GM12878 (cell line): ENCODE measurements around the gene AIP. TPM values are rescaled to one million over a fixed set of nuclear protein-coding genes. Genes with fewer than 3 reads are reported as not detected.
A peak's percentile ranks its signal among the peaks of the same experiment; 100 is the strongest.

ENCODE experiments used
- ATF2 ChIP-seq: IDR thresholded peaks from 2 replicates; pipeline ENCODE4 v1.6.1; 2012; ENCODE audit warnings: low read length, inconsistent platforms
- ATF3 ChIP-seq: IDR thresholded peaks from 2 replicates; pipeline ENCODE4 v1.6.1; 2011; ENCODE audit warnings: low read depth, mild to moderate bottlenecking, low read length, moderate library complexity, borderline replicate concordance; ENCODE audit errors: extremely low read depth
- BMI1 ChIP-seq: fragments of 450-650 bp; IDR thresholded peaks from 2 replicates; pipeline ENCODE4 v1.6.1; 2016; ENCODE audit warnings: mild to moderate bottlenecking, moderate library complexity, borderline replicate concordance
- CEBPB ChIP-seq, 2 experiments: fragments of 150-350 bp in 1 of 2; IDR thresholded peaks; 2 replicates each; pipeline ENCODE4 v1.6.1; 2012 to 2014; ENCODE audit warnings: low read depth in 2 of 2, low read length in 2 of 2, borderline replicate concordance in 1 of 2, inconsistent platforms in 1 of 2
- CHD2 ChIP-seq: IDR thresholded peaks from 2 replicates; pipeline ENCODE4 v1.6.1; 2011; ENCODE audit warnings: low read depth, low read length, improper control_type of control experiment, borderline replicate concordance
- CHD4 ChIP-seq: fragments of 200-600 bp; sonication (generic); IDR thresholded peaks from 2 replicates; pipeline ENCODE4 v1.6.1; 2016; ENCODE audit warnings: mild to moderate bottlenecking
- EED ChIP-seq: sonication (generic); IDR thresholded peaks from 2 replicates; pipeline ENCODE4 v1.6.1; 2016; ENCODE audit warnings: antibody characterized with exemption, low read depth
- KAT2A ChIP-seq: conservative IDR thresholded peaks from 2 replicates; pipeline ENCODE4 v1.6.1; 2011; ENCODE audit warnings: low read depth, low read length; ENCODE audit not compliant: control insufficient read depth
- MYB ChIP-seq: fragments of 150-350 bp; IDR thresholded peaks from 2 replicates; pipeline ENCODE4 v1.6.1; 2014; ENCODE audit warnings: mild to moderate bottlenecking, low read depth, low read length, borderline replicate concordance
- NR2C1 ChIP-seq: fragments of 450-650 bp; IDR thresholded peaks from 2 replicates; pipeline ENCODE4 v1.6.1; 2017; ENCODE audit warnings: antibody characterized with exemption, mild to moderate bottlenecking, moderate library complexity
- NRF1 ChIP-seq: conservative IDR thresholded peaks from 2 replicates; pipeline ENCODE4 v1.6.1; 2011; ENCODE audit warnings: mild to moderate bottlenecking, low read depth, low read length, improper control_type of control experiment
- PAX5 ChIP-seq: IDR thresholded peaks from 2 replicates; pipeline ENCODE4 v1.6.1; 2011; ENCODE audit warnings: low read depth, low read length, borderline replicate concordance
- POLR2A ChIP-seq: IDR thresholded peaks from 2 replicates; pipeline ENCODE4 v1.6.1; 2011; ENCODE audit warnings: low read depth, mild to moderate bottlenecking, low read length
- POLR2AphosphoS2 ChIP-seq: IDR thresholded peaks from 2 replicates; pipeline ENCODE4 v1.6.1; 2011; ENCODE audit warnings: low read depth, mild to moderate bottlenecking, low read length, improper control_type of control experiment, moderate library complexity
- RB1 ChIP-seq: fragments of 450-650 bp; formaldehyde crosslinking; IDR thresholded peaks from 2 replicates; pipeline ENCODE4 v1.6.1; 2017; ENCODE audit warnings: mild to moderate bottlenecking, borderline replicate concordance
- SMAD1 ChIP-seq: fragments of 450-650 bp; IDR thresholded peaks from 2 replicates; pipeline ENCODE4 v1.6.1; 2018; ENCODE audit warnings: mild to moderate bottlenecking, low read depth; ENCODE audit not compliant: partially characterized antibody
- SMC3 ChIP-seq: IDR thresholded peaks from 2 replicates; pipeline ENCODE4 v1.6.1; 2011; ENCODE audit warnings: low read length, improper control_type of control experiment, borderline replicate concordance
- STAT3 ChIP-seq: IDR thresholded peaks from 2 replicates; pipeline ENCODE4 v1.6.1; 2011; ENCODE audit warnings: low read depth, low read length, improper control_type of control experiment
- polyA plus RNA-seq, 11 experiments: library from polyadenylated mRNA; depleted of rRNA in 4 of 11; unstranded in 6 of 11; stranded (reverse) in 5 of 11; fragments of >200 nt; fragmentation: Nextera tagmentation in 4 of 11; fragmentation: Illumina TruSeq in 1 of 11; extraction: Ambion mirVana in 4 of 11; extraction: Trizol in 1 of 11; gene quantifications; 1 replicate in 1 of 11; 2 replicates in 10 of 11; pipeline versions ENCODE4 v1.2.1 to v1.2.3, GENCODE V29; 2011 to 2016; ENCODE audit warnings: inconsistent platforms in 2 of 11, missing spikeins in 2 of 11, low read depth in 1 of 11
- total RNA-seq, 4 experiments: library from RNA; depleted of rRNA in 3 of 4; stranded (reverse); fragments of >200 nt in 3 of 4; fragmentation: Illumina TruSeq in 1 of 4; extraction: Trizol in 1 of 4; gene quantifications; 2 replicates each; pipeline versions ENCODE4 v1.2.1 to v1.2.3, GENCODE V29; 2013 to 2021
- TF ChIP-seq, protein P1 (sequence below): fragments of 450-650 bp; IDR thresholded peaks from 2 replicates; pipeline ENCODE4 v1.6.1; 2017; ENCODE audit warnings: mild to moderate bottlenecking
- TF ChIP-seq, protein P2 (sequence below): fragments of 150-350 bp; IDR thresholded peaks from 2 replicates; pipeline ENCODE4 v1.6.1; 2014; ENCODE audit warnings: mild to moderate bottlenecking, low read depth, low read length
- TF ChIP-seq, protein P3 (sequence below): IDR thresholded peaks from 2 replicates; pipeline ENCODE4 v1.6.1; 2012; ENCODE audit warnings: low read depth, low read length, improper control_type of control experiment
- TF ChIP-seq, protein P4 (sequence below): IDR thresholded peaks from 2 replicates; pipeline ENCODE4 v1.6.1; 2011; ENCODE audit warnings: borderline replicate concordance, low read depth, mild to moderate bottlenecking, moderate library complexity, low read length; ENCODE audit not compliant: insufficient read depth, poor library complexity, severe bottlenecking

Gene AIP
- total and polyA plus RNA-seq, 10 of the 15 experiments (the other 5 are each of a cell fraction or from before 2014, with no cell fraction given), result 12.6 to 164 (median 104) TPM

DNA sequence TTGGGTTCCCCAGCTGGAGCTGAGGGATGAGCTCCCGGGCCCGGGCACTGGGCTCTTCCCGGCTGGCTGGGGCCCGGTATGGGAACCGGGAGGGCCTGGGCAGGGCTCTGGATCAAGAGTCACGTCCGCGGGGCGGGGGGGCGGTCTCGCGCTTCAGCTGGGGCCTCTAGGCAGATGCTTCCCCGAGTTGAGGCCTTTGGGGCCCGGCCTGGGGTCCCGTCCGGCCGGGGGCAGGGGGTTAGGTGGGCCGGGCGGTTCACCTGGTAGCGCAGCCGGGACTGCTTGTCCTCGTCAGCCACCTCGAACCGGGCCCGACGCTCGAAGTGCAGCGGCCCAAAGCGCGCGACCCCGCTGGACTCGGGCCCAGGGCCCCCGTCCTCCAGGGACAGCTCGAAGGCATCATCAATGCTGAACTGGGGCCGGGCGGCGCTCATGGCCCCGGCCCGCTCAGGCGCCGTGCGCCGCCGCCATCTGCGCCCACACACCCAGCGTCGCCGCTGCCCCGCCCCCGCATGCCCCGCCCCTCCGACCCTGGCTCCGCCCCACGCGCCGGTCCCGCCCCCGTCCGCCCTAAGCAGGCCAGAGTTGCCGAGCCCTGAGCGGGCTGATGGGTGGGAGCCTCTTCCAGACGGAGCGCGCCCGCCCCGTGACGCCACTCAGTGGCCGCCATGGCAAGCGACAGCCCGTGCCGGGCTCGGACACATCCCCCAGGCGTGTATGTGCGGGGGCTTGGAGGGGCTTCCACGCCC, 13.9 kb upstream of the AIP start, which contains the start of gene TMEM134 (continued):
- TF ChIP-seq ATF2 (no peak), NRF1 (peak; percentile 6; the same call in 1 of the 2 replicates), MYB (no peak), POLR2A (peak; percentile 88), CEBPB (IDR thresholded peaks at IDR 0.05; ENCODE audit: borderline replicate concordance in 1 of 2, low read depth in 2 of 2, low read length in 2 of 2) (no peak), EED (0 out of 2 replicates have a peak, but pooled peaks have one; percentile 12), CHD4 (no peak), SMAD1 (no peak), BMI1 (no peak), NR2C1 (no peak), ATF3 (no peak), PAX5 (no peak), RB1 (peak; percentile 45; the same call in 1 of the 2 replicates), CHD2 (peak; percentile 54; the same call in 1 of the 2 replicates), SMC3 (peak; percentile 69; the same call in 1 of the 2 replicates), POLR2AphosphoS2 (peak; percentile 65; the same call in 1 of the 2 replicates), KAT2A (no peak), STAT3 (no peak)
- TF ChIP-seq, protein P1, sequence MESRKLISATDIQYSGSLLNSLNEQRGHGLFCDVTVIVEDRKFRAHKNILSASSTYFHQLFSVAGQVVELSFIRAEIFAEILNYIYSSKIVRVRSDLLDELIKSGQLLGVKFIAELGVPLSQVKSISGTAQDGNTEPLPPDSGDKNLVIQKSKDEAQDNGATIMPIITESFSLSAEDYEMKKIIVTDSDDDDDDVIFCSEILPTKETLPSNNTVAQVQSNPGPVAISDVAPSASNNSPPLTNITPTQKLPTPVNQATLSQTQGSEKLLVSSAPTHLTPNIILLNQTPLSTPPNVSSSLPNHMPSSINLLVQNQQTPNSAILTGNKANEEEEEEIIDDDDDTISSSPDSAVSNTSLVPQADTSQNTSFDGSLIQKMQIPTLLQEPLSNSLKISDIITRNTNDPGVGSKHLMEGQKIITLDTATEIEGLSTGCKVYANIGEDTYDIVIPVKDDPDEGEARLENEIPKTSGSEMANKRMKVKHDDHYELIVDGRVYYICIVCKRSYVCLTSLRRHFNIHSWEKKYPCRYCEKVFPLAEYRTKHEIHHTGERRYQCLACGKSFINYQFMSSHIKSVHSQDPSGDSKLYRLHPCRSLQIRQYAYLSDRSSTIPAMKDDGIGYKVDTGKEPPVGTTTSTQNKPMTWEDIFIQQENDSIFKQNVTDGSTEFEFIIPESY, result no peak
- TF ChIP-seq, protein P2, sequence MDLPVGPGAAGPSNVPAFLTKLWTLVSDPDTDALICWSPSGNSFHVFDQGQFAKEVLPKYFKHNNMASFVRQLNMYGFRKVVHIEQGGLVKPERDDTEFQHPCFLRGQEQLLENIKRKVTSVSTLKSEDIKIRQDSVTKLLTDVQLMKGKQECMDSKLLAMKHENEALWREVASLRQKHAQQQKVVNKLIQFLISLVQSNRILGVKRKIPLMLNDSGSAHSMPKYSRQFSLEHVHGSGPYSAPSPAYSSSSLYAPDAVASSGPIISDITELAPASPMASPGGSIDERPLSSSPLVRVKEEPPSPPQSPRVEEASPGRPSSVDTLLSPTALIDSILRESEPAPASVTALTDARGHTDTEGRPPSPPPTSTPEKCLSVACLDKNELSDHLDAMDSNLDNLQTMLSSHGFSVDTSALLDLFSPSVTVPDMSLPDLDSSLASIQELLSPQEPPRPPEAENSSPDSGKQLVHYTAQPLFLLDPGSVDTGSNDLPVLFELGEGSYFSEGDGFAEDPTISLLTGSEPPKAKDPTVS, result no peak
- TF ChIP-seq, protein P3, sequence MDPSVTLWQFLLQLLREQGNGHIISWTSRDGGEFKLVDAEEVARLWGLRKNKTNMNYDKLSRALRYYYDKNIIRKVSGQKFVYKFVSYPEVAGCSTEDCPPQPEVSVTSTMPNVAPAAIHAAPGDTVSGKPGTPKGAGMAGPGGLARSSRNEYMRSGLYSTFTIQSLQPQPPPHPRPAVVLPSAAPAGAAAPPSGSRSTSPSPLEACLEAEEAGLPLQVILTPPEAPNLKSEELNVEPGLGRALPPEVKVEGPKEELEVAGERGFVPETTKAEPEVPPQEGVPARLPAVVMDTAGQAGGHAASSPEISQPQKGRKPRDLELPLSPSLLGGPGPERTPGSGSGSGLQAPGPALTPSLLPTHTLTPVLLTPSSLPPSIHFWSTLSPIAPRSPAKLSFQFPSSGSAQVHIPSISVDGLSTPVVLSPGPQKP, result 0 out of 2 replicates have a peak, but pooled peaks have one; percentile 38
- TF ChIP-seq, protein P4, sequence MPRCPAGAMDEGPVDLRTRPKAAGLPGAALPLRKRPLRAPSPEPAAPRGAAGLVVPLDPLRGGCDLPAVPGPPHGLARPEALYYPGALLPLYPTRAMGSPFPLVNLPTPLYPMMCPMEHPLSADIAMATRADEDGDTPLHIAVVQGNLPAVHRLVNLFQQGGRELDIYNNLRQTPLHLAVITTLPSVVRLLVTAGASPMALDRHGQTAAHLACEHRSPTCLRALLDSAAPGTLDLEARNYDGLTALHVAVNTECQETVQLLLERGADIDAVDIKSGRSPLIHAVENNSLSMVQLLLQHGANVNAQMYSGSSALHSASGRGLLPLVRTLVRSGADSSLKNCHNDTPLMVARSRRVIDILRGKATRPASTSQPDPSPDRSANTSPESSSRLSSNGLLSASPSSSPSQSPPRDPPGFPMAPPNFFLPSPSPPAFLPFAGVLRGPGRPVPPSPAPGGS, result peak; percentile 41
